Forelimb muscle (tissue), 1 donor: ENCODE results near the gene VDAC1. TPM values are rescaled to one million over a fixed set of nuclear protein-coding genes. Genes with fewer than 3 reads are reported as not detected.
"Not testable (repeated sequence)": the region's sequence is repeated elsewhere in the genome, so short reads cannot be mapped to it uniquely, and the experiment has no call there.

Experiments used
- DNase-seq: peaks from one replicate; pipeline ENCODE4 v3.0.0-alpha.2; 2013; ENCODE audit warnings: low read depth
- polyA plus RNA-seq: library from polyadenylated mRNA; unstranded; fragments of 120-200 nt; gene quantifications from one replicate; pipeline ENCODE4 v1.2.1, GENCODE V29; 2013; ENCODE audit not compliant: insufficient read length

Gene VDAC1
- polyA plus RNA-seq, 1 donor = 214 TPM

GRCh38 chr5:133942614-133943474, 61.9 kb downstream of the VDAC1 start:
- no peak for DNase-seq

DNA sequence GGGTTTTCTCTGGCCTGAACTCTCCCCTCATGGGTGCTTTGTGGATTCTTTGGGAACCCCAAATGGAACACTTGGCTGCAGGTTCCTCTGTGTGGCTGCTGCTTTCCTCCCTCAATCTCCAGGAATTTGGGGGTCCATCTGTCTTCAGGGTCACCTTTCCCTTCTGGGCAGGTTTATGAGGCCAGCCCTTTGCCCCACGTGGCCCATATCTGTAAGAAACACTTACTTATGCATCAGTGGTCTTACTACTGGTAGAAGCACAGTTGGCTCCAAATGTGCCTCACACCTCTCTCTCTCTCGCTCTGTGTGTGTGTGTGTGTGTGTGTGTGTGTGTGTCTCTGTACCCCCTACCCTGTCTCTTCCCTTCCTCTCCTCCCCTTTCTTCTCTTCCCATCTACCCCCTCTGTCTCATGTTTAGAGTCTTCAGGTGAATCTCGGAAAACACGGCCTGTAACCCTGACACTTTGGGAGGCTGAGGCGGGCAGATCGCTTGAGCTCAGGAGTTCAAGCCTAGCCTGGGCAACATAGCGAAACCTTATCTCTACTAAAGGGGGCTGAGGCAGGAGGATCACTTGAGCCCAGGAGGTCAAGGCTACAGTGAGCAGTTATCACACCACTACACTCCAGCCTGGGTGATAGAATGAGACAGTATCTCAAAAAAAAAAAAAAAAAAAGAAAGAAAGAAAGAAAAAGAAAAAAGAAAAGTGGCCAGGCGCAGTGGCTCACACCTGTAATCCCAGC, 63.1 kb downstream of the VDAC1 start:
- no peak for DNase-seq

- DNase-seq = no peak
Observed at GRCh38 chr5:133939668-133940067, 65.1 kb downstream of the VDAC1 start.

DNA sequence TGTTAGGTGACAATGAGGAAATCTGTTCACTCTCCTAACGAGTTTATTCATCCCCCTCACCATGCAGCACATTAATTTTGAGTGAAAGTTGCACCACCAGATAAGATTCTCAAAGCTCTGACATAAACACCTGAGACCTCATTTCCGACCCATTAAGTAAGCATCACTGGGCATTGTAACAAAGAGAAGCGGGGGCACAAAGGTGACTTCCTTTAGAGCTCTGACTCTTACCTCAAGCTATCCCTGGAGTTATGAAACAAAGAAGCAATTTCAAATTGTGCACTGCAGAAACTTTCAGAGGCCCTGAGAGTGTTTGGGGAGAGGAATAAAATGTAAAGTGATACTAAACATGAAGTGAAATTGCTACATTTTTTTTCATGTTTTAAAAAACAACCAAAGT, 65.8 kb downstream of the VDAC1 start:
- no peak for DNase-seq

DNA sequence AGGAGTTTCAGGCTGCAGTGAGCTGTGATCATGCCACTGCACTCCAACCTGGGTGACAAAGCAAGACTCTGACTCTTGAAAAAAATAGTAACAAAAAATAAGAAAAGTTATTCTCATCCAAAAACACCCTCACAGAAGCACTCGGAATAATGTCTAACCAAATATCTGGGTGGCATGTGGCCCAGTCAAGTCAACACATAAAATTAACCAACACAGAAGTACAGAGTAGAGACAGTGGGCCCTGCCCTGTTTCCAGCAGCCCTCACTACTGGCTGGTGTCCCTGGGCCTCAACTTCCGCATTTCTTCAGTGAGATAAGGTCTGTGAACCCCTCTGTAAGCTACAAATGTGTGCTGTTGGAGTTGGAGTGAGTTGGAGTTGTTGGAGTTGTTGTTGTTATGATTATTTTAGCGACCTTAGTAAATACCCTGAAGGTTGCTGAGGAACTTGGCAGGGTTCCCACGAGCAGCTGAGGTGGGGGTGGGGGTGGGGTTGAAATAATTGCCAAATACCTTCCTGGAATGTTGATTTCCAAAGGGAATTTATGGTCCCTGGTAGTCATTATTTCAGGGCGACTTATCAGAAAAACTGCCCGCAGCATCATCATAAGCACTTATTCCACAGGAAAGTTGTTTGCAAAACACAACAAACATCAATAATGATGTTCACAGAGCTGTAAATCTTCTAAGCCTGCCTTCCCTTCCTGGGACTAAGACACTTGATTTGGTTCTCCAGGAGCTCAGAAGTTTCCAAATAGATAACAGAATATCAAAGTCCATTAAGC, 66.5 kb downstream of the VDAC1 start:
- DNase-seq = no peak

- DNase-seq = not testable (repeated sequence)
Observed at GRCh38 chr5:133937628-133938027, 67.1 kb downstream of the VDAC1 start.

DNA sequence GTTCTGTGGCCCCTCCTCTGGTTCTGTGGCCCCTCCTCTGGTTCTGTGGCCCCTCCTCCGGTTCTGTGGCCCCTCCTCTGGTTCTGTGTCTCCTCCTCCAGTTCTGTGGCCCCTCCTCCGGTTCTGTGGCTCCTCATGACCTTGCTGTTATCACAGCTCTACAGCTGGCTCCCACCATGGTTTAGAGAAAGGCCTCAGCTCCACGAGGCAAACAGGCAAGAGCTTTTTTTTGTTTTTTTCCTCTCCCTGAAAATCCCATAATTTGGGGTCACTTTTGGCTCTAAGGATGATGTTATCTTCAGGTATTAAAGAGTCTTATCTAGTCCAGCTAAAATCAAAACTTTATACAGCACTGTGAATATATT, 68.1 kb downstream of the VDAC1 start:
- DNase-seq = no peak

- DNase-seq = not testable (repeated sequence)
Observed at GRCh38 chr5:133935991-133936650, 68.7 kb downstream of the VDAC1 start.

DNA sequence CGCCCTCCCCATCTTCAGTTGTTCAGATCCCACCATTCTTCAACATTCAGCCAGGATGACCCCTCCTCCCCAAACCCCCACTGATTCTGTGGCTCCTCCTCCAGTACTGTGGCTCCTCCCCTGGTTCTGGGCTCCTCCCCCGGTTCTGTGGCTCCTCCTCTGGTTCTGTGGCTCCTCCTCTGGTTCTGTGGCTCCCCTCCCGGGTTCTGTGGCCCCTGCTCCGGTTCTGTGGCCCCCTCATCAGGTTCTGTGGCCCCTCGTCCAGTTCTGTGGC, 69.2 kb downstream of the VDAC1 start:
- DNase-seq = no peak

DNA sequence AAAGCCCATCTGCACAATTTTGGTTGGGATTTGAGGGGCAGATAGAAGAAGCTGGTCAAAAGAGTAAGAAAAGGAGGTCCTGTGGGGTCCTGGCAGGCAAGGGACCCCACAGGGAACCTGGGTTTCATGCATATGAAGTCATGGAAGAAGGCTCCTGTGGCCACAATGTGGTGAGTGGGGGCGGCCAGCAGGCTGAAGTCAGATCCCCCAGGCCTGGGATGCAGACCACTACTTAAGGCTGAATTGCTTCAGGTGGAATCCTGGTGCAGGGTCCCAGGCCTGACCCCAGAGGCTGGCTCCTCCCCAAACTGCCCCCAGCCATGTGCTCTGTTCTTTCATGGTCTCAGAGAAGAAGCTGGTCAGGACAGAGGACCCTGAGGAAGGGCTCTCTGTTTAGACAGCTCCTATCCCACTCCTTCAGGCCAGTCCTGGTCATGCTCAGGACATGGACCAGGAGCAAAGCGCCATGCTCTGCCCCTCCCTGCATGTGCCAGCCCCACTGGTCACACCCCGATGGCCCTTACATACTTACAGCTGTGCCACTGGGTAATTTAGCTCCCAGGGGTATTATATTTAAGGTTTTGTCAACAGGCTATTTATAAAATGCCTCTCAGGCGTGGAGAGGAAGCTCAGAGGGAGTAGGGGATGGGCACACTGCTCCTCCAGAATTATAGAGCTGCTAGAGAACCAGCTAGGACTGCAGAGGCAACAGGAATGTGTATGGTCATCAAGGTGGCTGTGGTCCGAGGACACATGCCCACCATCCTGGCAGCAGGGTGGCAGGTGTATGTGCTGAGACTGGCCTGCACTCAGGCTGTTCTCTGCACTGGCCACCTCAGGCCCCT, 69.7 kb downstream of the VDAC1 start:
- no peak for DNase-seq

GRCh38 chr5:133934311-133934710, 70.5 kb downstream of the VDAC1 start:
- no peak for DNase-seq

- DNase-seq = no peak
Observed at GRCh38 chr5:133933670-133934295, 71.0 kb downstream of the VDAC1 start.

GRCh38 chr5:133933169-133933509, 71.6 kb downstream of the VDAC1 start:
- no peak for DNase-seq

DNA sequence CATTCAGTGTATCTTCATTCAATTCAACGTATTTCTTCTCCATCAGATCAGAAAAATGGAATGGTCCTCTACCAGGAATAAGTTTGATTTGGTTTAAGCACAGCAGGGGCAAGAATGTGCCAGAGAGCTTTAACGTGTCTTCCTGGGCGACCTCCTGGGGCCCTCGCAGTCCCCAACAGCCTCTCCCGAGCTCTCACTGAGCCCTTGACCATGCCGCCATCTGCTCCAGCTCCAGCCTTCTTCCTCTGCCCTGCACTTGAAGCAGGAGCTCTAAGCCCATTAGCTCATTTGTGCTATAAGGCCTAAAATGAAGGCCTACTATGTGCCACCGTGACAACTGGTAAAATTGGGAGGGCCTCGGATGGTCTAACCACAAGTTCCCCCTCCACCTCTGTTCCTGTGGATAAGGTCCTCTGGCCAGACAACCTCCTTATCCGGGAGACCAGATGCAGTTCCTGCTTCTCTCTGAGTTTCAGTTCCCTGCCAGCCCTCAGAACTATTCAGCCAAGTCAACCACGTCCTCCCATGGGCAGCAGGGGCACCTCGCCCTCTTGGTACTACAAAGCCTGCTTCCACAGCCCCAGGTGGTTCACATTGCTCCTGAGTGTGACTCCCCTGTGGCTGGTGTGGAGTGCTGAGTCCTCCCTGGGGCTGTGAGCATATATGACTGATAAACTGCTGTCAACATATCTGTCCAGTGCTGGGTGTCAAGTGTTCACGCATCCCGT, 72.2 kb downstream of the VDAC1 start:
- no peak for DNase-seq

DNA sequence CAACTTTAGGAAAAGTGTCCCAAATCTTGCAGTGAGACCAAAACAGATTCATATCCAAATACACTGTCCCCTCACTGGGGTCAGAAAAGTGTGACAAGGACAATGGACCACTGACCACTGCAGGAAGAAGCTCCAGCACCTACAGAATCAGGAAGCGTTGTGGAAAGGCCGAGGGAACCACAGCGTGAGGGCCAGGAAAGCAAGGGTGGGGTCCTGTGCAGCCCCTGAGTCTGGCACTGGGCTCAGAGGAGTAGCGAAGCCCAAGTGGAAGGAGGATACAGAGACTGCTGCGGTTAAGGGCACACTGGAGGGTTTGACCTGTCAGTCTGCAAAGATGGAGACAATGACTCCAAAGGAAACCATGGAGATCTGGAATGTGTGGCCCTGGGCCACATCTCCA, 73.2 kb downstream of the VDAC1 start:
- no peak for DNase-seq

DNA sequence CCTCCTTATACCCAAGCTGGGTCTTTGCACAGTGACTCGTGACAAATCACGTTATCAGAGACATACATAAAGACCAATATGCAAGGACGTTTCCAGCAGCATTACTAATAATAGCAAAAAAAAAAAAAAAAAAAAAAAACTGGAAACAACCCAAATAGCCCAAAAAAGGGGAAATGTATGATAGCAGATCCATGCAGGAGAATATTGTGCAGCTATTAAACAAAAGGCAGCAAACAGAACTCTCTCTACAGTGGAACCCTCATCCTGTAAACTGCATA, 74.0 kb downstream of the VDAC1 start:
- no peak for DNase-seq

GRCh38 chr5:133930061-133930812, 74.5 kb downstream of the VDAC1 start:
- DNase-seq = no peak

DNA sequence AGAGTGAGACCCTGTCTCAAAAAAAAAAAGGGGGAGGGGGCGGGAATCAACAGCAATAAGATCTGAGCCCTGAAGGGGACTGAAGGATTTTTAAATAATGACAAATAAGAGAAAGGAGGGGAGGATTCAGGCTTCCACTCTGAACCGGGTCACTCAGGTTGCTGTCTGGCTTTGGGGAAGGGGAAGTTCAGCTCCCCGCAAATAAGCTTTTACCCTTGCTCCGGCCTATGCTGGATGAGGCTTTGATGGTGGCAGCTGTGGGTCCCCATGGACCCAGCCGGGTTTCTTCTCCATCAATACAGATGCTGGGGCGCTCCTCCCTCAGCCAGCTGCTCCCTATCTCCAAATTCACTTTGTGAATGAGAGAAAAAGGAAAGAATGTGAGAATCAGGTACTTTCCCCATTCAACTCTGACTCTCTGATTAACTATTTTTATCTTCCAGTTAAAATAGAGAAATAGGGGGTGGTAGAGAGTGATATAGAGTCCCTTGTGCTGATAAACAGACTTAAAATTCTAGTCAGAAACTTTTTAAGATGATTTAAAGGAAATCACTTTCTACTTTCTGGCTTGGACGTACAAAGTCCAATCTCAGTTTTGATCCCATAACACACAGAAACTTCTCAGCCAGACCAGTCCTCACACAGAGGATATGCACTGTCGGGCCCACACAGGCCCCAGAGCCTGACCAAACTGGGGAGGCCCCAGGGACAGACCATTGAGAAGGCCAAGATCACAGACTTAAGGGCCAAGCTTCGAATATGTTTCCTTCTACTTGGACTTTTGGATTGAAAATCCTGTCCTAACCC, 76.0 kb downstream of the VDAC1 start:
- DNase-seq = no peak
